ENCODE data around the gene FXYD7. TPM values are rescaled to one million over a fixed set of nuclear protein-coding genes. Genes with fewer than 3 reads are reported as not detected.

The FXYD7 gene
- total and polyA plus RNA-seq, 9 of the 15 experiments (the other 6 are each of a cell fraction or from before 2014, with no cell fraction given): 0.10 to 0.80 (median 0.31) TPM; not detected in 3

GRCh38 chr19:35194012-35194984 lies 51.2 kb downstream of the FXYD7 start:
- no peaks in the 10 kb centered on the region for H3K36me3 ChIP-seq (ENCODE audit: control insufficient read depth, insufficient read depth, low read length)
- DNase-seq (ENCODE audit: extremely low read depth in 1 of 4, low spot score in 3 of 4) (no peak), FAIRE-seq (peak; percentile 11)
- peak in 1 of 3 experiments; percentile 19 for TF ChIP-seq YY1 (IDR thresholded peaks at IDR 0.05; ENCODE audit: borderline replicate concordance in 1 of 3, control insufficient read depth in 1 of 3, extremely low read depth in 1 of 3, insufficient read depth in 3 of 3, insufficient read length in 1 of 3, insufficient replicate concordance in 2 of 3, low read depth in 1 of 3, low read length in 2 of 3)
- TF ChIP-seq REST (IDR thresholded peaks at IDR 0.05; ENCODE audit: borderline replicate concordance): peak; percentile 63; the same call in 1 of the 2 replicates
- TF ChIP-seq REST (CRISPR knock-in tag; IDR thresholded peaks at IDR 0.05; ENCODE audit: low read depth): no peak
- TF ChIP-seq L3MBTL2 (IDR thresholded peaks at IDR 0.05): peak; percentile 30; the same call in 1 of the 2 replicates
- no peak for TF ChIP-seq ZNF511 (CRISPR knock-in tag; IDR thresholded peaks at IDR 0.05)
- TF ChIP-seq PBX2 (CRISPR knock-in tag; IDR thresholded peaks at IDR 0.05; ENCODE audit: low read depth): no peak
- peak; percentile 50; the same call in 1 of the 2 replicates for TF ChIP-seq PBX2 (tag; conservative IDR thresholded peaks at IDR 0.05; ENCODE audit: low read depth)

More at GRCh38 chr19:35194012-35194984, 51.2 kb downstream of the FXYD7 start:
- in situ Hi-C loops (cut with MboI) (no loop called here), intact Hi-C loops (cut with micrococcal nuclease) (no loop called here)
- H3K9me1 ChIP-seq (ENCODE audit: control insufficient read depth, insufficient read depth, low read length): no peaks in the 10 kb centered on the region
- H3K4me1 ChIP-seq (replicated peaks in 1 of 2; ENCODE audit: control insufficient read depth in 2 of 2, insufficient read depth in 2 of 2, low read length in 2 of 2): peaks cover 0 to 5% of the 10 kb centered on the region in 2 experiments; a peak in 1 of 5 replicates
- CTCF ChIA-PET (ENCODE audit: low intra/inter-chr PET ratio): interaction anchor here (1.1 kb wide), 1 partner anchor 53 kb away, joined by 3 read pairs; no protein-coding TSS in a partner anchor
- no TSS peak for BruUV-seq (replicated peaks)
- no peak overlapping the region for H3K9ac ChIP-seq (ENCODE audit: insufficient read depth in 1 of 2, low read depth in 2 of 2, low read length in 2 of 2)
- H3K4me2 ChIP-seq (ENCODE audit: insufficient read depth, low read length): no peak overlapping the region
- POLR2A ChIA-PET: interaction anchor here (0.6 to 1.2 kb wide), 4 partner anchors 9 to 23 kb away, joined by 3 read pairs; no protein-coding TSS in a partner anchor
- no peaks in the 10 kb centered on the region for H3K27me3 ChIP-seq (ENCODE audit: control insufficient read depth in 2 of 2, insufficient read depth in 2 of 2, low read length in 2 of 2)
- no peak overlapping the region for H3K4me3 ChIP-seq
- peak overlapping the region; percentile 81 for H2AFZ ChIP-seq (ENCODE audit: low read depth, low read length)
- H3K9me3 ChIP-seq (replicated peaks; ENCODE audit: control insufficient read depth, insufficient read depth, low read depth, low read length): no peaks in the 10 kb centered on the region
- no peak overlapping the region for H3K27ac ChIP-seq (ENCODE audit: extremely low read depth, low read depth, low read length)
- no peaks in the 10 kb centered on the region for H4K20me1 ChIP-seq (replicated peaks; ENCODE audit: control insufficient read depth, insufficient read depth, low read length)
- H3K79me2 ChIP-seq (ENCODE audit: control insufficient read depth, insufficient read depth, low read length): no peaks in the 10 kb centered on the region
- ATAC-seq: peak; percentile 63
- WGBS (ENCODE audit: insufficient coverage, low coverage, missing lambda C conversion rate): 56% methylated on average over 9 of the region's 9 CpGs
